Cardiac fibroblast (primary cell): ENCODE data around the gene WNT10A.

ENCODE experiments used
- DNase-seq, 2 donors: peaks; one replicate each; pipeline versions ENCODE4 v3.0.0 to v3.0.0-alpha.2; 2010; ENCODE audit warnings: low read depth in 2 of 2
- H3K4me3 ChIP-seq, 2 donors: replicated peaks in 1 of 2; 1 replicate in 1 of 2; 2 replicates in 1 of 2; pipeline ENCODE4 v1.5.1; 2011; ENCODE audit warnings: low read depth in 2 of 2, low read length in 2 of 2, mild to moderate bottlenecking in 2 of 2, moderate library complexity in 1 of 2
- TF ChIP-seq, protein P1 (sequence below): IDR thresholded peaks from one replicate; pipeline ENCODE4 v1.5.1; 2011; ENCODE audit warnings: low read depth, mild to moderate bottlenecking, low read length, inconsistent platforms

Gene WNT10A

DNA sequence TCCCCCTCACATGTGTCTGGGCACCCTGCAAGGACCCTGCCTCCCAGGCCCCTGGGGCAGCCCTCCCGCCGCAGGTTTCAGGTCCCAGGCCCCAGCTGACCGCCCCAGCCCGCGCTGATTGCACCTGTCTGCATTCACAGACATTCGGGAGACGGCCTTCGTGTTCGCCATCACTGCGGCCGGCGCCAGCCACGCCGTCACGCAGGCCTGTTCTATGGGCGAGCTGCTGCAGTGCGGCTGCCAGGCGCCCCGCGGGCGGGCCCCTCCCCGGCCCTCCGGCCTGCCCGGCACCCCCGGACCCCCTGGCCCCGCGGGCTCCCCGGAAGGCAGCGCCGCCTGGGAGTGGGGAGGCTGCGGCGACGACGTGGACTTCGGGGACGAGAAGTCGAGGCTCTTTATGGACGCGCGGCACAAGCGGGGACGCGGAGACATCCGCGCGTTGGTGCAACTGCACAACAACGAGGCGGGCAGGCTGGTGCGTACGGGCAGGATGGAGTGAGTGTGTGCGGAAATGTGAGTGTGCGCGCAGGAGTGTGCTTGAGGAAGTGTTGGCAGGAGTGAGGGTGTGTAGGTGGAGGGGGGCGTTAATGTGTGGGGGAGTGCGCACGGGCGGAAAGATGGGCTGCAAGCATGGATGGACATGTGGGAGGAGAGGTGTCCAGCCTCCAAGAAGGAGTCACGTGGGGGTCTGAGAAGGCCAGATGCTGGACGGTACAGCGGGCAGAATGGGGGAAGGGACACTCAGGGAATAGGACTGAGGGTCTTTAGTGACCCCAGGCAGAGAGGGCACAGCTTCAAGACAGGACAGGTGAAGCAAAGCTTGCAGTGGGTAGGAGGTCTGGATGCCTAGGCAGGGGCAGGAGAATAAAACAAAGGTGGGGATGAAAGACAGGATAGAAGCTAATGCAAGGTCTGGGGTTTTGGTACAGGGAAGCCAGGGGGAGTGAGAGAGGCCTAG lies 9.0 kb upstream of the WNT10A start:
- DNase-seq = no peak
- TF ChIP-seq, protein P1, sequence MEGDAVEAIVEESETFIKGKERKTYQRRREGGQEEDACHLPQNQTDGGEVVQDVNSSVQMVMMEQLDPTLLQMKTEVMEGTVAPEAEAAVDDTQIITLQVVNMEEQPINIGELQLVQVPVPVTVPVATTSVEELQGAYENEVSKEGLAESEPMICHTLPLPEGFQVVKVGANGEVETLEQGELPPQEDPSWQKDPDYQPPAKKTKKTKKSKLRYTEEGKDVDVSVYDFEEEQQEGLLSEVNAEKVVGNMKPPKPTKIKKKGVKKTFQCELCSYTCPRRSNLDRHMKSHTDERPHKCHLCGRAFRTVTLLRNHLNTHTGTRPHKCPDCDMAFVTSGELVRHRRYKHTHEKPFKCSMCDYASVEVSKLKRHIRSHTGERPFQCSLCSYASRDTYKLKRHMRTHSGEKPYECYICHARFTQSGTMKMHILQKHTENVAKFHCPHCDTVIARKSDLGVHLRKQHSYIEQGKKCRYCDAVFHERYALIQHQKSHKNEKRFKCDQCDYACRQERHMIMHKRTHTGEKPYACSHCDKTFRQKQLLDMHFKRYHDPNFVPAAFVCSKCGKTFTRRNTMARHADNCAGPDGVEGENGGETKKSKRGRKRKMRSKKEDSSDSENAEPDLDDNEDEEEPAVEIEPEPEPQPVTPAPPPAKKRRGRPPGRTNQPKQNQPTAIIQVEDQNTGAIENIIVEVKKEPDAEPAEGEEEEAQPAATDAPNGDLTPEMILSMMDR = no peak
- no peak overlapping the region for H3K4me3 ChIP-seq

GRCh38 chr2:218872645-218873358 lies 7.8 kb upstream of the WNT10A start:
- DNase-seq = no peak
- TF ChIP-seq, protein P1 = no peak
- no peak overlapping the region for H3K4me3 ChIP-seq

GRCh38 chr2:218873359-218874194 lies 7.1 kb upstream of the WNT10A start:
- DNase-seq = no peak
- TF ChIP-seq, protein P1 = no peak
- H3K4me3 ChIP-seq = no peak overlapping the region

GRCh38 chr2:218875692-218876246 lies 4.9 kb upstream of the WNT10A start:
- TF ChIP-seq, protein P1 = no peak
- DNase-seq = no peak
- H3K4me3 ChIP-seq = no peak overlapping the region

DNA sequence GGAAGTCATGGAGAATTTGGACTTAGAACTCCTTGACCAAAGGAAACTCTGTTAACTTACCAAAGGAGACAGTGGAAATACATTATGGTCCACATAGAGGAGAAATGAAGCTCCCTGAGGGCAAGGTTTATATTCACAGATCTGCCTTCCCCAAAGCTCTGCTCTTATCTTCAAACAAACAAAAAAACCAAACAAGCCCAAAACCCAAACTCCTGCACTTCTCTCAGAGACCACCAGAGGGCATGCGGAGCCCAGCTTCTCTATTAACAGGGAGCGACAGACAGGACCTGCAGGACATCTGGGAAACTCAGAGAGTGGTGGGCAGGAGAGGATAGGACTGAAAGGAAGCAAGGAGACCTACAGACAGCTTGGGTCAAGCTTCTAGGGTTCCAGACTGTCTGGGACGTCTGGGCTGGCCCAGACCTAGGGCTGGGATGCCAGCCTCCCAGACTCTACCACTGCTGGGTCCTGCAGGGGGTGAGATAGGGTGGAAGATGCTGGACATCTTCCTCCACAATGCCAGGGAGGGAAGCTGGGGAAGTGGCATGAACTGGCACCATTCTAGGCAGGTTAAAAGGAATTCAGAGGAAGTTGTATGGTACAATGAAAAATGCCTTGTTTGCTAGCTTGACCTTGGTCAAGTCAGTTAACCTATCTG lies 4.0 kb upstream of the WNT10A start:
- TF ChIP-seq, protein P1 = peak; percentile 97
- no peak overlapping the region for H3K4me3 ChIP-seq
- peak; percentile 73 to 78 for DNase-seq

DNA sequence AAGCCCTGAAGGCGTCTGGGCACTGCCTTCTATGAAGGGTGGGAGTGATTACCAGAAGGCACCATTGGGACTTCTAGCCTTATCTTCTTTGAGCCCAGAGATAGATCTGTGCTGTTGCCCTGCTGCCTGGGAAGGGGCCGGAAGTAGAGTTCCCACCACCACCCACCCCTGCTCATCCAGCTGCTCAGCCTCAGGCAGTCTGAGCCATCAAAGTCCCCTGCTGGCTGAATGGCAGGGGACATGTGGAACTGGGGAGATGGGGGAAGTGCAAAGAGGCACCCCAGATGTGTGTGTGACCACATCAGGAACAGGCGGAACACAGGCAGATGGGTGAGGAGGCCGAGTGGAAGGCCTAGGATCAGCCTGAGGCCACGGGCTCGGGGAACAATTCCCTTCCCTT lies 3.3 kb upstream of the WNT10A start:
- no peak for DNase-seq
- H3K4me3 ChIP-seq = no peak overlapping the region
- TF ChIP-seq, protein P1 = no peak
